Measurements from ENCODE around the gene LRP1. TPM values are rescaled to one million over a fixed set of nuclear protein-coding genes. Genes with fewer than 3 reads are reported as not detected.

Gene LRP1
- total RNA-seq, 1 experiment from 2014 or later: 9.0 TPM

DNA sequence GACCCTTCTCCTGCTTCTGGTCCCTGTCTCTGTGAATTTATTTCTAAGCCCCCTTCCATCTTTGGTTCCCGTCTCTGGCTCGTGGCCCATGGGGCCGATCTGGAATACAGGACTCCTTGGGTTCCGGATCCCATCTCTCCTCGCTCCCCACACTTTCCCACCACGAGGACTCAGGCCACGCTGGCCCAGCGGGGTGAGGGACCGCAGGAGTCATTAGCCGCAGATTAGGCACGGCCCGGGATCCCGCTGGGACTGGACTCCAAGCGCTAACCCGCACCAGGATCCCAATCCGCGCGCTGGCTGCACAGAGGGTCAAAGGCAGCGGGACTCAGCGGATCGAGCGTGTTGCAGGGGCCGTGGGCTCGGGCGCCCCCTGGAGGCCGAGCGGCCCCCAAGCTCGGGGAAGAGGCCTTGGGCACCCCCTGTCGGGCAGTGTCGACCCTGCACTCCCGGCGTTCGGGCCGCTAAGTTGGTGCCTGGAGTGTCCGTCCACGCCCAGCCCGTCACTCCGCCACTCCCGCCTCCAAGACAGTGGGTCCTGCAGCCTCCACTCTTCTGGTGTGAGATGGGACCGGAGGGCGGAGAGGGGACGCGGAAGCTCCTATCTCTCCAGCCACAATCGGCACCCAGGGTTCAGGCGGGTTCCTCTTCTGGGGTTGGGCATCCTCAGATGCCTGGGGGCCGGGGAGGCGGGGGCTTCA is 110.7 kb downstream of the LRP1 start:
- intact Hi-C loops (cut with micrococcal nuclease; ENCODE audit: unreplicated experiment) (loop anchor here (1.0 kb wide), 1 partner anchor 26 kb away; no protein-coding TSS in a partner anchor), in situ Hi-C loops (cut with HindIII; ENCODE audit: low pct_unique_long_range_greater_than_20kb, low sequenced_read_pairs) (no loop called here)
- TF ChIP-seq POLR2AphosphoS5 (IDR thresholded peaks at IDR 0.05; ENCODE audit: low read depth, low read length) (no peak), TCF7L2 (IDR thresholded peaks at IDR 0.05; ENCODE audit: low read depth, low read length) (no peak), SIN3A (IDR thresholded peaks at IDR 0.05; ENCODE audit: borderline replicate concordance, insufficient read depth, low read depth, low read length) (0 out of 2 replicates have a peak, but pooled peaks have one; percentile 43)
- TF ChIP-seq, protein P1, sequence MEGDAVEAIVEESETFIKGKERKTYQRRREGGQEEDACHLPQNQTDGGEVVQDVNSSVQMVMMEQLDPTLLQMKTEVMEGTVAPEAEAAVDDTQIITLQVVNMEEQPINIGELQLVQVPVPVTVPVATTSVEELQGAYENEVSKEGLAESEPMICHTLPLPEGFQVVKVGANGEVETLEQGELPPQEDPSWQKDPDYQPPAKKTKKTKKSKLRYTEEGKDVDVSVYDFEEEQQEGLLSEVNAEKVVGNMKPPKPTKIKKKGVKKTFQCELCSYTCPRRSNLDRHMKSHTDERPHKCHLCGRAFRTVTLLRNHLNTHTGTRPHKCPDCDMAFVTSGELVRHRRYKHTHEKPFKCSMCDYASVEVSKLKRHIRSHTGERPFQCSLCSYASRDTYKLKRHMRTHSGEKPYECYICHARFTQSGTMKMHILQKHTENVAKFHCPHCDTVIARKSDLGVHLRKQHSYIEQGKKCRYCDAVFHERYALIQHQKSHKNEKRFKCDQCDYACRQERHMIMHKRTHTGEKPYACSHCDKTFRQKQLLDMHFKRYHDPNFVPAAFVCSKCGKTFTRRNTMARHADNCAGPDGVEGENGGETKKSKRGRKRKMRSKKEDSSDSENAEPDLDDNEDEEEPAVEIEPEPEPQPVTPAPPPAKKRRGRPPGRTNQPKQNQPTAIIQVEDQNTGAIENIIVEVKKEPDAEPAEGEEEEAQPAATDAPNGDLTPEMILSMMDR (IDR thresholded peaks at IDR 0.05): peak; percentile 100
- TF ChIP-seq, protein P2, sequence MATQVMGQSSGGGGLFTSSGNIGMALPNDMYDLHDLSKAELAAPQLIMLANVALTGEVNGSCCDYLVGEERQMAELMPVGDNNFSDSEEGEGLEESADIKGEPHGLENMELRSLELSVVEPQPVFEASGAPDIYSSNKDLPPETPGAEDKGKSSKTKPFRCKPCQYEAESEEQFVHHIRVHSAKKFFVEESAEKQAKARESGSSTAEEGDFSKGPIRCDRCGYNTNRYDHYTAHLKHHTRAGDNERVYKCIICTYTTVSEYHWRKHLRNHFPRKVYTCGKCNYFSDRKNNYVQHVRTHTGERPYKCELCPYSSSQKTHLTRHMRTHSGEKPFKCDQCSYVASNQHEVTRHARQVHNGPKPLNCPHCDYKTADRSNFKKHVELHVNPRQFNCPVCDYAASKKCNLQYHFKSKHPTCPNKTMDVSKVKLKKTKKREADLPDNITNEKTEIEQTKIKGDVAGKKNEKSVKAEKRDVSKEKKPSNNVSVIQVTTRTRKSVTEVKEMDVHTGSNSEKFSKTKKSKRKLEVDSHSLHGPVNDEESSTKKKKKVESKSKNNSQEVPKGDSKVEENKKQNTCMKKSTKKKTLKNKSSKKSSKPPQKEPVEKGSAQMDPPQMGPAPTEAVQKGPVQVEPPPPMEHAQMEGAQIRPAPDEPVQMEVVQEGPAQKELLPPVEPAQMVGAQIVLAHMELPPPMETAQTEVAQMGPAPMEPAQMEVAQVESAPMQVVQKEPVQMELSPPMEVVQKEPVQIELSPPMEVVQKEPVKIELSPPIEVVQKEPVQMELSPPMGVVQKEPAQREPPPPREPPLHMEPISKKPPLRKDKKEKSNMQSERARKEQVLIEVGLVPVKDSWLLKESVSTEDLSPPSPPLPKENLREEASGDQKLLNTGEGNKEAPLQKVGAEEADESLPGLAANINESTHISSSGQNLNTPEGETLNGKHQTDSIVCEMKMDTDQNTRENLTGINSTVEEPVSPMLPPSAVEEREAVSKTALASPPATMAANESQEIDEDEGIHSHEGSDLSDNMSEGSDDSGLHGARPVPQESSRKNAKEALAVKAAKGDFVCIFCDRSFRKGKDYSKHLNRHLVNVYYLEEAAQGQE (IDR thresholded peaks at IDR 0.05; ENCODE audit: insufficient read depth in 1 of 2, low read depth in 2 of 2, low read length in 1 of 2): peak in 1 of 2 experiments; percentile 11; a peak in 1 of 4 replicates
- Histone ChIP-seq H3K4me3 (ENCODE audit: low read depth in 2 of 2, low read length in 2 of 2) (peak overlapping the region; percentile 56 to 67), H3K4me1 (ENCODE audit: control insufficient read depth, insufficient read depth, low read length) (peaks cover 21% of the 10 kb centered on the region), H3K36me3 (ENCODE audit: control insufficient read depth, insufficient read depth, low read length) (no peaks in the 10 kb centered on the region), H3K27ac (ENCODE audit: low read length) (no peak overlapping the region; the same call in 1 of the 2 replicates), H3K9me3 (ENCODE audit: control insufficient read depth, insufficient read depth, low read depth, low read length) (no peaks in the 10 kb centered on the region), H3K27me3 (ENCODE audit: control insufficient read depth, insufficient read depth, low read length) (peaks cover 2% of the 10 kb centered on the region; the same call in 1 of the 2 replicates)
- CTCF ChIA-PET: interaction anchor here (0.6 to 2.7 kb wide), 4 partner anchors 9 to 224 kb away, joined by 3 to 17 read pairs (median 10); partner anchors contain the start of gene SHMT2
- peak; percentile 63 for DNase-seq (ENCODE audit: low read depth, low spot score)
- POLR2A ChIA-PET: no interaction called here
- no TSS peak for BruUV-seq (replicated peaks)
- peak; percentile 73 for ATAC-seq

DNA sequence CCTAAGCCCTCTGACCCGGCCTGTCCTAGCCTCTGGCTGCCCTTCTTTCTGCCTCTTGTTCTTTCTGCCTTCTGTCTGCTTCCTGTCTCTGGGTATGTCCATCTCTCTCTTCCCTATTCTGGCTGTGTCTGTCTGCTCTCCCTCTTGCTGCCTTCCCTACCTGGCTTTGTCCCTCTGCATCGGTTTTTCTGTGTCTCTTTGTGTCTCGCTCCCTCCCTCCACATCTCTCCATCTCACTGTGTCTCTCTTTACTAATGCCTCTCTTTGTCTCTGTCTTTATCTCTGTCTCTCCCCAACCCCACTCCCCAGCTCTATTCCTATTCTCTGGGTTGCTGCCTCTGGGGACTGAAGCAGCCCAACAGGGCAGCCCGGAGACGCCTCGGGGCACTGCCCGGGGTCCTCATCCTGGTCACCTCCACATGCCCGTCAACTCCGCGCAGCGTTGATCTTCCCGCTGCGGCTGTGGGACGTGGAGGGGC is 111.3 kb downstream of the LRP1 start:
- ATAC-seq: peak; percentile 3
- TF ChIP-seq TCF7L2 (IDR thresholded peaks at IDR 0.05; ENCODE audit: low read depth, low read length) (no peak), SIN3A (IDR thresholded peaks at IDR 0.05; ENCODE audit: borderline replicate concordance, insufficient read depth, low read depth, low read length) (no peak), POLR2AphosphoS5 (IDR thresholded peaks at IDR 0.05; ENCODE audit: low read depth, low read length) (no peak)
- TF ChIP-seq, protein P2 (IDR thresholded peaks at IDR 0.05; ENCODE audit: insufficient read depth in 1 of 2, low read depth in 2 of 2, low read length in 1 of 2): no peak
- TF ChIP-seq, protein P1 (IDR thresholded peaks at IDR 0.05): no peak
- Histone ChIP-seq H3K27ac (ENCODE audit: low read length) (peak overlapping the region; percentile 63; the same call in 1 of the 2 replicates), H3K27me3 (ENCODE audit: control insufficient read depth, insufficient read depth, low read length) (peaks cover 2% of the 10 kb centered on the region; the same call in 1 of the 2 replicates), H3K4me3 (ENCODE audit: low read depth in 2 of 2, low read length in 2 of 2) (peak overlapping the region; percentile 56 to 67), H3K9me3 (ENCODE audit: control insufficient read depth, insufficient read depth, low read depth, low read length) (no peaks in the 10 kb centered on the region), H3K36me3 (ENCODE audit: control insufficient read depth, insufficient read depth, low read length) (no peaks in the 10 kb centered on the region), H3K4me1 (ENCODE audit: control insufficient read depth, insufficient read depth, low read length) (peaks cover 21% of the 10 kb centered on the region)
- in situ Hi-C loops (cut with HindIII; ENCODE audit: low pct_unique_long_range_greater_than_20kb, low sequenced_read_pairs): no loop called here
- no peak for DNase-seq (ENCODE audit: low read depth, low spot score)
- ChIA-PET POLR2A (no interaction called here), CTCF (interaction anchor here (0.6 to 2.7 kb wide), 4 partner anchors 10 to 224 kb away, joined by 3 to 17 read pairs (median 10); partner anchors contain the start of gene SHMT2)
- intact Hi-C loops (cut with micrococcal nuclease; ENCODE audit: unreplicated experiment): loop anchor here (1.0 kb wide), 1 partner anchor 26 kb away; no protein-coding TSS in a partner anchor
- no TSS peak for BruUV-seq (replicated peaks)
